Uterus (tissue), 4 donors: ENCODE measurements around the gene PRKG2. TPM values are rescaled to one million over a fixed set of nuclear protein-coding genes. Genes with fewer than 3 reads are reported as not detected.

Experiments used
- DNase-seq, 2 donors: peaks; one replicate each; pipeline ENCODE4 v3.0.0-alpha.2; 2019 to 2020
- H3K27ac ChIP-seq, 2 donors: fragments of 200-600 bp; sonication (generic); 1 replicate in 1 of 2; 2 replicates in 1 of 2; pipeline ENCODE4 v1.5.1; 2016 to 2018
- H3K27me3 ChIP-seq, 2 donors: fragments of 200-600 bp; sonication (generic); one replicate each; pipeline ENCODE4 v1.5.1; 2018 to 2019; ENCODE audit warnings: control low read depth in 1 of 2
- H3K36me3 ChIP-seq, 2 donors: fragments of 200-600 bp; sonication (generic); one replicate each; pipeline ENCODE4 v1.5.1; 2019; ENCODE audit warnings: control low read depth in 1 of 2
- H3K4me1 ChIP-seq, 2 donors: fragments of 200-600 bp; sonication (generic); one replicate each; pipeline ENCODE4 v1.5.1; 2018 to 2019; ENCODE audit warnings: control low read depth in 1 of 2
- H3K4me3 ChIP-seq, 2 donors: fragments of 200-600 bp; sonication (generic); 1 replicate in 1 of 2; 2 replicates in 1 of 2; pipeline ENCODE4 v1.5.1; 2018 to 2019; ENCODE audit warnings: mild to moderate bottlenecking in 1 of 2
- H3K9me3 ChIP-seq, 2 donors: fragments of 200-600 bp; sonication (generic); one replicate each; pipeline ENCODE4 v1.5.1; 2019; ENCODE audit warnings: control low read depth in 1 of 2
- POLR2A ChIP-seq, 2 donors: fragments of 450-650 bp; IDR thresholded peaks; one replicate each; pipeline ENCODE4 v1.6.1; 2016; ENCODE audit warnings: antibody characterized with exemption in 2 of 2, mild to moderate bottlenecking in 1 of 2, moderate library complexity in 1 of 2
- intact Hi-C: fragments of 100-400 bp; cut with DNase I; formaldehyde crosslinking; loops from one replicate; pipeline ENCODE4 v1.15.1; 2023; ENCODE audit warnings: low total_unique reads
- total RNA-seq, 4 donors: library from RNA; depleted of rRNA in 3 of 4; stranded (reverse); fragments of >200 nt in 3 of 4; gene quantifications; one replicate each; pipeline versions ENCODE4 v1.1.0 to v1.2.4, GENCODE V29; 2014 to 2023
- TF ChIP-seq, protein P1 (sequence below), 4 experiments: fragments of 200-600 bp in 2 of 4; fragments of 450-650 bp in 2 of 4; sonication (generic) in 2 of 4; IDR thresholded peaks; one replicate each; pipeline ENCODE4 v1.5.1; 2016 to 2019; ENCODE audit warnings: antibody characterized with exemption in 4 of 4, mild to moderate bottlenecking in 2 of 4, moderate library complexity in 1 of 4
- donor health status: DM: yes; HTN: yes; CAD: no.

The PRKG2 gene
- total RNA-seq, 4 donors from 2014 or later: 0.18 to 4.4 TPM; not detected in 2

DNA sequence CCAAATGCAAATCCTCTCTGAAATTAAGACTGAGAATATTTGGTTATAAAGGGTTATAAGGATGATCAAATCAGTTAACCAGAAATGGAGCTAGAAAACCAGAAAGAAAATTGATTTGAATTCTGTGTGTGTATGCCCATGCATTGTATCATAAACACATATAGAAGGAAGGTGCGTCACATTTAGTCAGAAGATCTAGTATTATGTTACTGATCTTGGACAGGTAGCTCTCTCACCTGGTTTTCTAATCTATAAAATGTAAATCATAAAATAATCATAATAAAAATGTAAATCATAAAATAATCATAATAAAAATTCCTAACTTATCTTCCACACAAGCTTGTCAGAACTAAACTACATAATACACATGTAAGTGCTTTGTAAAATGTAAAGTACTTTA lies 105.7 kb downstream of the PRKG2 start:
- TF ChIP-seq, protein P1, sequence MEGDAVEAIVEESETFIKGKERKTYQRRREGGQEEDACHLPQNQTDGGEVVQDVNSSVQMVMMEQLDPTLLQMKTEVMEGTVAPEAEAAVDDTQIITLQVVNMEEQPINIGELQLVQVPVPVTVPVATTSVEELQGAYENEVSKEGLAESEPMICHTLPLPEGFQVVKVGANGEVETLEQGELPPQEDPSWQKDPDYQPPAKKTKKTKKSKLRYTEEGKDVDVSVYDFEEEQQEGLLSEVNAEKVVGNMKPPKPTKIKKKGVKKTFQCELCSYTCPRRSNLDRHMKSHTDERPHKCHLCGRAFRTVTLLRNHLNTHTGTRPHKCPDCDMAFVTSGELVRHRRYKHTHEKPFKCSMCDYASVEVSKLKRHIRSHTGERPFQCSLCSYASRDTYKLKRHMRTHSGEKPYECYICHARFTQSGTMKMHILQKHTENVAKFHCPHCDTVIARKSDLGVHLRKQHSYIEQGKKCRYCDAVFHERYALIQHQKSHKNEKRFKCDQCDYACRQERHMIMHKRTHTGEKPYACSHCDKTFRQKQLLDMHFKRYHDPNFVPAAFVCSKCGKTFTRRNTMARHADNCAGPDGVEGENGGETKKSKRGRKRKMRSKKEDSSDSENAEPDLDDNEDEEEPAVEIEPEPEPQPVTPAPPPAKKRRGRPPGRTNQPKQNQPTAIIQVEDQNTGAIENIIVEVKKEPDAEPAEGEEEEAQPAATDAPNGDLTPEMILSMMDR (IDR thresholded peaks at IDR 0.05): no peak
- TF ChIP-seq POLR2A (IDR thresholded peaks at IDR 0.05): no peak
- no peaks in the 10 kb centered on the region for H3K9me3 ChIP-seq
- intact Hi-C loops: no loop called here
- H3K27ac ChIP-seq: no peak overlapping the region
- H3K27me3 ChIP-seq: no peaks in the 10 kb centered on the region
- no peak for DNase-seq
- H3K4me3 ChIP-seq: no peak overlapping the region
- H3K4me1 ChIP-seq: no peaks in the 10 kb centered on the region
- H3K36me3 ChIP-seq: no peaks in the 10 kb centered on the region

DNA sequence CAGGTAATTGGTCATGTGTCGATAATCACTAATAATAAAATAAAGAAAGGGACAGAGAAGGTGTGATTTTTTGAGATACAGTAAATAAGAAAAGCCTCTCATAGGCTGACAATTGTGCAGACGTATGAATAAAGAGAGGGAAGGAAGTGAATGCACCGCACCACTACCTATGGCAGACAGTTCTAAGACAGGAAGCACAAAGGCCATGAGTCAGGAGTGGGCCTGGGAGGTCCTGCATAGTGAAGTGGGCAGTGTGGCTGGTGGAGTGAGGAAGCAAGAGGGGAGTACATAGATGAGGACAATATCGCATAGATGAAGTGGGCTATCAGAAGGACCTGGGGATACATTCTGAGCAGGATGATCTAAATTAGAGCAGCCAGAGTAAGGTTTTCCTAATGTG lies 108.9 kb downstream of the PRKG2 start:
- Histone ChIP-seq H3K4me3 (no peak overlapping the region), H3K36me3 (no peaks in the 10 kb centered on the region), H3K27me3 (no peaks in the 10 kb centered on the region), H3K4me1 (no peaks in the 10 kb centered on the region), H3K9me3 (no peaks in the 10 kb centered on the region), H3K27ac (no peak overlapping the region)
- DNase-seq: no peak
- TF ChIP-seq POLR2A (IDR thresholded peaks at IDR 0.05): no peak
- TF ChIP-seq, protein P1 (IDR thresholded peaks at IDR 0.05): no peak
- intact Hi-C loops: no loop called here

DNA sequence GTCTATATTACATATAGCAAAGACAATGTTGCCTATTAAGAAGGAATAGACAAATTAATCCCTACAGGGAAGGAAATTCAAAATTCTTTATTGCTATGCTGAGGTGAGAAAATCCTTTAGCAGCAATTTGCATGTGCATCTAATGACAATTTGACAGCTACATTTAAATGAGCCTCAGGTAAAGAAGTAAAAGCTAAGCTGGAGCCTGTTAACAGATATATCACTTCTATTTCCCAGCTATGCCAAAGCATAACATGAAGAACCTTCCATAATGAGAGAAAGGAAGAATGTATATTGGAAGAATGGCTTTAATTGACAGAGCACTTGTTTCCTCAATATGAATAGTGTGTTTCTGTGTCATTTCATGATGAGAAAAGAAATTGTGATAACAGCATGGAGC lies 112.9 kb downstream of the PRKG2 start:
- no peak for DNase-seq
- intact Hi-C loops: no loop called here
- no peak overlapping the region for H3K27ac ChIP-seq
- TF ChIP-seq, protein P1 (IDR thresholded peaks at IDR 0.05): no peak
- TF ChIP-seq POLR2A (IDR thresholded peaks at IDR 0.05): no peak
- H3K4me1 ChIP-seq: no peaks in the 10 kb centered on the region
- no peaks in the 10 kb centered on the region for H3K36me3 ChIP-seq
- H3K9me3 ChIP-seq: no peaks in the 10 kb centered on the region
- H3K4me3 ChIP-seq: no peak overlapping the region
- H3K27me3 ChIP-seq: no peaks in the 10 kb centered on the region

GRCh38 chr4:81096566-81096965 lies 118.5 kb downstream of the PRKG2 start:
- Histone ChIP-seq H3K4me3 (no peak overlapping the region), H3K4me1 (no peaks in the 10 kb centered on the region), H3K27me3 (no peaks in the 10 kb centered on the region), H3K9me3 (no peaks in the 10 kb centered on the region), H3K36me3 (no peaks in the 10 kb centered on the region), H3K27ac (no peak overlapping the region)
- intact Hi-C loops: no loop called here
- TF ChIP-seq POLR2A (IDR thresholded peaks at IDR 0.05): no peak
- TF ChIP-seq, protein P1 (IDR thresholded peaks at IDR 0.05): no peak
- no peak for DNase-seq

DNA sequence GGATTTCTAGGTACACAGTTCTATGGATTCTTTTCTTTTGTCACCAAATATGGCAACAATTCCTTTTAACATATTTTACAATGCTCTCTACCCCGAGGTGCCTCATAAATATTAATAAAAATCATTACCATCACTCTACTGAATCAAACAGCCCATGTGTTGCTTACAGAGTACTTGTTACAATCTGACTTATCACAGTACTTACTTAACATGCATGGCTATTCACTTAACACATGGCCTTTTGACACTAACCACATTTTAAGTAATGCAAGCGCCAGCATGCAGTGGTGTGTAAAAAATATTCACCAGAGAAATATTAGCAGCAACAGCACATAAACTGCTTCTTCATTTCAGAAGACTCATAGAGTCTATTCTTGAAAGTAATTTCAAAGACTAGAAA lies 119.6 kb downstream of the PRKG2 start:
- Histone ChIP-seq H3K36me3 (no peaks in the 10 kb centered on the region), H3K4me1 (no peaks in the 10 kb centered on the region), H3K4me3 (no peak overlapping the region), H3K27me3 (no peaks in the 10 kb centered on the region), H3K27ac (no peak overlapping the region), H3K9me3 (no peaks in the 10 kb centered on the region)
- intact Hi-C loops: no loop called here
- DNase-seq: no peak
- TF ChIP-seq, protein P1 (IDR thresholded peaks at IDR 0.05): no peak
- TF ChIP-seq POLR2A (IDR thresholded peaks at IDR 0.05): no peak
